ENCODE data around the gene PRR16. TPM values are rescaled to one million over a fixed set of nuclear protein-coding genes. Genes with fewer than 3 reads are reported as not detected.
"Not testable (repeated sequence)": the region's sequence is repeated elsewhere in the genome, so short reads cannot be mapped to it uniquely, and the experiment has no call there.

The PRR16 gene
- total RNA-seq, result 0.35 and 0.70 TPM in 2 replicates

- DNase-seq (ENCODE audit: low read depth), result no peak
These were observed at the start of gene PRR16 for GRCh38 chr5:120463991-120464626. Gene PRR16 (plus strand): TSS chr5:120464300.

- peak; percentile 94 for DNase-seq (ENCODE audit: low read depth)
These were observed 48.1 kb upstream of the PRR16 start for GRCh38 chr5:120415985-120416384.

GRCh38 chr5:120419127-120419526 lies 45.0 kb upstream of the PRR16 start:
- DNase-seq (ENCODE audit: low read depth), result no peak

GRCh38 chr5:120426633-120427275 lies 37.3 kb upstream of the PRR16 start:
- DNase-seq (ENCODE audit: low read depth), result not testable (repeated sequence)

- no peak for DNase-seq (ENCODE audit: low read depth)
These were observed 33.5 kb upstream of the PRR16 start for GRCh38 chr5:120430572-120430971.

- no peak for DNase-seq (ENCODE audit: low read depth)
These were observed 31.2 kb upstream of the PRR16 start for GRCh38 chr5:120432861-120433260.

- DNase-seq (ENCODE audit: low read depth), result no peak
These were observed 29.0 kb upstream of the PRR16 start for GRCh38 chr5:120435129-120435528.

GRCh38 chr5:120436996-120437395 lies 27.1 kb upstream of the PRR16 start:
- DNase-seq (ENCODE audit: low read depth), result no peak

GRCh38 chr5:120442694-120443093 lies 21.4 kb upstream of the PRR16 start:
- no peak for DNase-seq (ENCODE audit: low read depth)

GRCh38 chr5:120443607-120444006 lies 20.5 kb upstream of the PRR16 start:
- DNase-seq (ENCODE audit: low read depth), result no peak

- peak; percentile 63 for DNase-seq (ENCODE audit: low read depth)
These were observed 18.0 kb upstream of the PRR16 start for GRCh38 chr5:120446068-120446492.

GRCh38 chr5:120446901-120447300 lies 17.2 kb upstream of the PRR16 start:
- no peak for DNase-seq (ENCODE audit: low read depth)

- DNase-seq (ENCODE audit: low read depth), result no peak
These were observed 16.3 kb upstream of the PRR16 start for GRCh38 chr5:120447706-120448239.

GRCh38 chr5:120449501-120449900 lies 14.6 kb upstream of the PRR16 start:
- no peak for DNase-seq (ENCODE audit: low read depth)

GRCh38 chr5:120450910-120451309 lies 13.2 kb upstream of the PRR16 start:
- DNase-seq (ENCODE audit: low read depth), result no peak

- DNase-seq (ENCODE audit: low read depth), result no peak
These were observed 12.7 kb upstream of the PRR16 start for GRCh38 chr5:120451445-120451844.

- DNase-seq (ENCODE audit: low read depth), result peak; percentile 27
These were observed 11.6 kb upstream of the PRR16 start for GRCh38 chr5:120452471-120452870.

GRCh38 chr5:120454094-120454798 lies 9.9 kb upstream of the PRR16 start:
- DNase-seq (ENCODE audit: low read depth), result peak; percentile 92

- no peak for DNase-seq (ENCODE audit: low read depth)
These were observed 8.1 kb upstream of the PRR16 start for GRCh38 chr5:120456006-120456405.

- DNase-seq (ENCODE audit: low read depth), result peak; percentile 50
These were observed 6.1 kb upstream of the PRR16 start for GRCh38 chr5:120457839-120458507.

GRCh38 chr5:120458508-120458847 lies 5.6 kb upstream of the PRR16 start:
- DNase-seq (ENCODE audit: low read depth), result not testable (repeated sequence)

- DNase-seq (ENCODE audit: low read depth), result no peak
These were observed 2.8 kb upstream of the PRR16 start for GRCh38 chr5:120461251-120461650.
